ENCODE measurements around the gene CES1.
"Not testable (repeated sequence)": the region's sequence is repeated elsewhere in the genome, so short reads cannot be mapped to it uniquely, and the experiment has no call there.

DNA sequence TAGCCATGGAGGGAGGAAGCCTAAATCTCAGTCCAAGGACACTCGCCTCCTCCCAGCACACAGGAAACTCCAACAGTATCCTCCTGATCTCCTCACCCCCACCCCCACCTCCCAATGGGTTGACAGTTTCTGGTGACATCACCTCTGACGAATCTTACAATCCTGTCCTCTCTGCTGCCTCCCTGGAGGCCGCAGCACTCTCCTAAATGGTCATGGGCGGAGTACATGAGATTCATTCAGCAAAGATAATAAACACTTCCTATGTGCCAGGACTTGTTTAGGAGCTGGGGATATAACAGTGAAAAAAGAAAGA lies 52.8 kb downstream of the CES1 start:
- TF ChIP-seq, protein P1, sequence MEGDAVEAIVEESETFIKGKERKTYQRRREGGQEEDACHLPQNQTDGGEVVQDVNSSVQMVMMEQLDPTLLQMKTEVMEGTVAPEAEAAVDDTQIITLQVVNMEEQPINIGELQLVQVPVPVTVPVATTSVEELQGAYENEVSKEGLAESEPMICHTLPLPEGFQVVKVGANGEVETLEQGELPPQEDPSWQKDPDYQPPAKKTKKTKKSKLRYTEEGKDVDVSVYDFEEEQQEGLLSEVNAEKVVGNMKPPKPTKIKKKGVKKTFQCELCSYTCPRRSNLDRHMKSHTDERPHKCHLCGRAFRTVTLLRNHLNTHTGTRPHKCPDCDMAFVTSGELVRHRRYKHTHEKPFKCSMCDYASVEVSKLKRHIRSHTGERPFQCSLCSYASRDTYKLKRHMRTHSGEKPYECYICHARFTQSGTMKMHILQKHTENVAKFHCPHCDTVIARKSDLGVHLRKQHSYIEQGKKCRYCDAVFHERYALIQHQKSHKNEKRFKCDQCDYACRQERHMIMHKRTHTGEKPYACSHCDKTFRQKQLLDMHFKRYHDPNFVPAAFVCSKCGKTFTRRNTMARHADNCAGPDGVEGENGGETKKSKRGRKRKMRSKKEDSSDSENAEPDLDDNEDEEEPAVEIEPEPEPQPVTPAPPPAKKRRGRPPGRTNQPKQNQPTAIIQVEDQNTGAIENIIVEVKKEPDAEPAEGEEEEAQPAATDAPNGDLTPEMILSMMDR (IDR thresholded peaks at IDR 0.05; ENCODE audit: low read depth, low read length, poor library complexity, severe bottlenecking) = not testable (repeated sequence)
- not testable (repeated sequence) for TF ChIP-seq EZH2phosphoT487 (IDR thresholded peaks at IDR 0.05; ENCODE audit: borderline replicate concordance, low read length)
